Esophagus muscularis mucosa (tissue), 4 donors: Measurements from ENCODE around the gene DOCK4. TPM values are rescaled to one million over a fixed set of nuclear protein-coding genes. Genes with fewer than 3 reads are reported as not detected.
A peak's percentile ranks its signal among the peaks of the same experiment; 100 is the strongest.

Experiments
- DNase-seq: peaks from one replicate; pipeline ENCODE4 v3.0.0-alpha.2; 2017; ENCODE audit errors: extremely low spot score
- H3K27ac ChIP-seq, 4 donors: fragments of 200-600 bp; sonication (generic); replicated peaks in 1 of 4; 1 replicate in 3 of 4; 2 replicates in 1 of 4; pipeline ENCODE4 v1.5.1; 2016 to 2019; ENCODE audit warnings: mild to moderate bottlenecking in 1 of 4
- H3K27me3 ChIP-seq, 4 donors: fragments of 200-600 bp; sonication (generic); one replicate each; pipeline versions ENCODE4 v1.5.1 to v1.6.0; 2016 to 2019
- H3K36me3 ChIP-seq, 4 donors: fragments of 200-600 bp; sonication (generic); one replicate each; pipeline ENCODE4 v1.5.1; 2016 to 2019
- H3K4me1 ChIP-seq, 4 donors: fragments of 200-600 bp; sonication (generic); one replicate each; pipeline ENCODE4 v1.5.1; 2016 to 2019
- H3K4me3 ChIP-seq, 4 donors: fragments of 200-600 bp; sonication (generic); 1 replicate in 2 of 4; 2 replicates in 2 of 4; pipeline ENCODE4 v1.5.1; 2016 to 2019; ENCODE audit warnings: mild to moderate bottlenecking in 4 of 4, moderate library complexity in 1 of 4
- H3K9me3 ChIP-seq, 4 donors: fragments of 200-600 bp; sonication (generic); 1 replicate in 3 of 4; 2 replicates in 1 of 4; pipeline ENCODE4 v1.5.1; 2016 to 2019
- EP300 ChIP-seq: sonication (generic); formaldehyde crosslinking; IDR thresholded peaks from one replicate; pipeline ENCODE4 v1.6.1; 2017; ENCODE audit warnings: antibody characterized with exemption
- POLR2A ChIP-seq: fragments of 450-650 bp; IDR thresholded peaks from one replicate; pipeline ENCODE4 v1.6.1; 2017; ENCODE audit warnings: antibody characterized with exemption, moderate library complexity, mild to moderate bottlenecking, low read depth
- POLR2AphosphoS5 ChIP-seq, 2 donors: sonication (generic); formaldehyde crosslinking; IDR thresholded peaks; one replicate each; pipeline ENCODE4 v1.6.1; 2017; ENCODE audit warnings: antibody characterized with exemption in 2 of 2
- WGBS: methylation state at CpG from one replicate; pipeline ENCODE4 v1.1.5; 2018; 5-methylcytosine and 5-hydroxymethylcytosine counted together
- intact Hi-C: fragments of 100-400 bp; cut with DNase I; formaldehyde crosslinking; loops from one replicate; pipeline ENCODE4 v1.15.1; 2023
- total RNA-seq, 4 donors: library from RNA; depleted of rRNA; stranded (reverse); fragments of >200 nt; gene quantifications; one replicate each; pipeline versions ENCODE4 v1.1.0 to v1.2.1, GENCODE V29; 2016
- TF ChIP-seq, protein P1 (sequence below), 3 experiments: fragments of 200-600 bp in 2 of 3; fragments of 450-650 bp in 1 of 3; sonication (generic) in 2 of 3; IDR thresholded peaks; one replicate each; pipeline ENCODE4 v1.5.1; 2017 to 2019; ENCODE audit warnings: antibody characterized with exemption in 3 of 3, mild to moderate bottlenecking in 2 of 3, moderate library complexity in 1 of 3

The DOCK4 gene
- total RNA-seq, 4 donors from 2014 or later: 14.0 to 25.3 (median 18.8) TPM

DNA sequence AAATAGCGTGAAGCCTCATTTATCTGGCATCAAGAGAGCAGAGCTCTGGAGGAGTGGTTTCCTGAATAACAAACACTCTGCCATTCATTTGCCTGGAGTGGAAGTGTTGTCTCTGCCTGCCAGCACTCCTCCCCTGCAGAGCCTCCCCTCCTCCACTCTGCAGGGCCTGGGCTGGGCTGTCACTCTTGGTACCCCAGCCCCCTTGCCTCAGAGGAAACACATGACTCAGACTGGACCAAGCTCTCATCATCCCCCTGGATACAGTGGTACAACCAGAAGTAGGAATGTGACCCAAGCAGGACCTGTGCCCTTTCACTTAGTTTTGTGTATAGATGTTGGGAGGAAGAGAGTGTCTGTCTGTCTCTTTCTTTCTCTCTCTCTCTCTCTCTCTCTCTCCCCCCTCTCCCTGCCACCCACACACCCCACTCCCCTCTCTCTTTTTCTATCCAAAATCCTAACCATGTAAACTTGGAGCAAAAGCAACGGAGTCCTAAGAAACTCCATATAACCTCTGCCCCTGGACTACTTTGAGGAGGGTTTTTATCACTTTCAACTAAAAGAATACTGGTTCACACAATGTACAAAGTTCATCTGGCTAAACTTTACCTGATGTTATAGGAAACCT lies 43.9 kb downstream of the DOCK4 start:
- Histone ChIP-seq H3K9me3 (no peaks in the 10 kb centered on the region), H3K4me3 (no peak overlapping the region), H3K27ac (peak overlapping the region in 2 of 4 donors; percentile 18 to 46), H3K27me3 (no peaks in the 10 kb centered on the region), H3K4me1 (peaks cover 20 to 40% (median 29%) of the 10 kb centered on the region in 4 donors), H3K36me3 (no peaks in the 10 kb centered on the region)
- peak; percentile 31 for DNase-seq
- intact Hi-C loops: no loop called here
- TF ChIP-seq EP300 (no peak), POLR2A (no peak), POLR2AphosphoS5 (IDR thresholded peaks at IDR 0.05) (peak; percentile 7 to 52)
- TF ChIP-seq, protein P1, sequence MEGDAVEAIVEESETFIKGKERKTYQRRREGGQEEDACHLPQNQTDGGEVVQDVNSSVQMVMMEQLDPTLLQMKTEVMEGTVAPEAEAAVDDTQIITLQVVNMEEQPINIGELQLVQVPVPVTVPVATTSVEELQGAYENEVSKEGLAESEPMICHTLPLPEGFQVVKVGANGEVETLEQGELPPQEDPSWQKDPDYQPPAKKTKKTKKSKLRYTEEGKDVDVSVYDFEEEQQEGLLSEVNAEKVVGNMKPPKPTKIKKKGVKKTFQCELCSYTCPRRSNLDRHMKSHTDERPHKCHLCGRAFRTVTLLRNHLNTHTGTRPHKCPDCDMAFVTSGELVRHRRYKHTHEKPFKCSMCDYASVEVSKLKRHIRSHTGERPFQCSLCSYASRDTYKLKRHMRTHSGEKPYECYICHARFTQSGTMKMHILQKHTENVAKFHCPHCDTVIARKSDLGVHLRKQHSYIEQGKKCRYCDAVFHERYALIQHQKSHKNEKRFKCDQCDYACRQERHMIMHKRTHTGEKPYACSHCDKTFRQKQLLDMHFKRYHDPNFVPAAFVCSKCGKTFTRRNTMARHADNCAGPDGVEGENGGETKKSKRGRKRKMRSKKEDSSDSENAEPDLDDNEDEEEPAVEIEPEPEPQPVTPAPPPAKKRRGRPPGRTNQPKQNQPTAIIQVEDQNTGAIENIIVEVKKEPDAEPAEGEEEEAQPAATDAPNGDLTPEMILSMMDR (IDR thresholded peaks at IDR 0.05): no peak
- 43% methylated on average over 2 of the region's 2 CpGs for WGBS

DNA sequence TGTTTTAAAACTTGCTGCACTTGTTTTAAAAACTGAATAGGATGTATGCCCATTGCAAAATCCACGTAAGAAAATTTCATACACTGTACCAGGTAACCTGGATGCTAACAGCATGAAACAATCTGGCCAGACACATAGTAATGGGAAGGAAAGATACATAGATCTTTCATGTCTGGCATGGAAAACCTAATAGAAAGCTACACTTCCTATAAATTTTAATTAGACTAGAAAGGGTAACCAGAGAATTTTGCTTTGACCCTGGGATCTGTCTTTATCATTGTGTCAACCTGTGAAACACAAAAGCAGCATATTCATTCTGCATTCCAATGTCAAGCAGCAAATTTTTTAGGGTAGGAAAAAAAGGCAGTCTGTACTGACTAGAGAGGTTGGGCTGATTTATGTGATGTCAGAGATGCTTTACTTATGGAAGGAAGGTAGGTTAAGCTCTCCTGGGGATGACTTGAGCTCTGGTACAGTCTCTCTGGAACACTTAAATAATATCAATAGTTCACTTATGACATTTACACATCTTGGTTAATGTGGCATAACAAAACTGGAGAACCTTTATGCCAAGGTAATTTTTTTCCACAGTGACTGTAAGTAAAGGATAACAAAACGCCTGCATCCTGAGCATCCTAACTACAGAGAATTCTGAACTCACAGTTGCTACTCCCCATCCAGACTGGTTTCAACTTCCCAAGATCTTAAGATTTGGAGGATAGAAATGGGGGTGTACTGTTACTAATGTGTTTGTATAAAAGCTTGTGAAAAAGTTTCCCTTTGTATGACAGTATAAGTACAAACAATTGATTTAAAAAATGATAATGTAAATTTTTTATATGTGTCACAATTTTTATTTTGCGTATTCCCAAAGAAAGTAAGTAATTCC lies 44.7 kb downstream of the DOCK4 start:
- 58% methylated on average over 3 of the region's 3 CpGs for WGBS
- H3K9me3 ChIP-seq: no peaks in the 10 kb centered on the region
- no peaks in the 10 kb centered on the region for H3K36me3 ChIP-seq
- H3K27ac ChIP-seq: peak overlapping the region in 2 of 4 donors; percentile 3 to 33
- intact Hi-C loops: no loop called here
- no peak overlapping the region for H3K4me3 ChIP-seq
- peaks cover 20 to 40% (median 27%) of the 10 kb centered on the region in 4 donors for H3K4me1 ChIP-seq
- no peaks in the 10 kb centered on the region for H3K27me3 ChIP-seq
- peak; percentile 17 for DNase-seq
- TF ChIP-seq POLR2A: no peak
- TF ChIP-seq POLR2AphosphoS5 (IDR thresholded peaks at IDR 0.05): no peak
- TF ChIP-seq EP300: no peak
- TF ChIP-seq, protein P1 (IDR thresholded peaks at IDR 0.05): no peak

DNA sequence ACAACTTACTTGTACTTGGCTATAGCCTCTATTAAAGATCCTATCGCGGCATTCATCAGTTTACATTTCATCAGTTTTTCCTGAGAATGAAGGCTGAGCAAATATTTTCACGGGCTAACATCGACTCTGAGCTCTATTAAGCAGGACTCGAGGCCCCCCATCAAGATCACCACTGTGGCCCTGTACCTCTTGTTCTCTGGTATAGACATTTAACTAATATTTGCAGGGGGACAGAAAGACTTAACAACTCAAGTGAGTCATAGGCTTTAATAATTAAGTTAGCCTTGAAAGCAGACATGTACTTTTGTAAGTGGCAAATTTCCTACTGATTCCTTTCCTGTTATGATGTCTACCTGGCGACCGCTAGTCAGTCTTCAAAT lies 45.4 kb downstream of the DOCK4 start:
- intact Hi-C loops: no loop called here
- H3K27ac ChIP-seq: peak overlapping the region in 1 of 4 donors; percentile 33
- no peaks in the 10 kb centered on the region for H3K36me3 ChIP-seq
- DNase-seq: peak; percentile 29
- peaks cover 20 to 40% (median 27%) of the 10 kb centered on the region in 4 donors for H3K4me1 ChIP-seq
- no peaks in the 10 kb centered on the region for H3K27me3 ChIP-seq
- WGBS: 75% methylated on average over 7 of the region's 7 CpGs
- no peak overlapping the region for H3K4me3 ChIP-seq
- no peaks in the 10 kb centered on the region for H3K9me3 ChIP-seq
- TF ChIP-seq EP300 (no peak), POLR2AphosphoS5 (IDR thresholded peaks at IDR 0.05) (no peak), POLR2A (no peak)
- TF ChIP-seq, protein P1 (IDR thresholded peaks at IDR 0.05): no peak

DNA sequence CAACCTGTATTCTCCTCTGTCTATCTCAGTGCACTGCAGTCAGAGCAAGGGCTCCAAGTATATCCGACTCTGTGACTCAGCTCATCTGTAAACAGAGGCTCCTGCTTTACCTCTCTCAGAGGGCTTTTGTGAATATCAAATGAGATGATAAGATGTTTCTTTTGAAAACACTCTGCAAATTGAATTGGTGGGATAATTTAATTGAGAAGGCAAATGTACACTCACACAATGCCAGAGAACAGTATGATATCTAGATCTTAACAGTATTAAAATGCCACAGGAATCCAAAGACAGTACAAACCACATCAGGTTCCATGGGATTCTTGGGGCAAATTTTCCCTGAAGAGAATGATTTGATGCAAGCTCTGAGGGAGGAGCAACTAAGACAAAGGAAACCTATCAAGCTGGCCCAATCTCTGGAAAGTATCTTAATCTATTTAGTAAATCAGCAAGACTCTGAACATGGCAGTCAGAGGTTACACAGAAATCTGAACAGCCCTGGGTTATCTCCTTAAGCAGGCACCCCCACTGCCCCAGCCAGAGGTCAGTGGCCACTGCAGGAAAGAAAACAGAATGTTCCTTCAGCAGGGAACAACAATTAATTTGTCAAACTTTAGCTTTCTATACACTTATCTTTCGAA lies 45.9 kb downstream of the DOCK4 start:
- peaks cover 20 to 40% (median 27%) of the 10 kb centered on the region in 4 donors for H3K4me1 ChIP-seq
- peak overlapping the region in 1 of 4 donors; percentile 2 for H3K27ac ChIP-seq
- WGBS: 78% methylated on average over 2 of the region's 2 CpGs
- TF ChIP-seq POLR2A (no peak), EP300 (no peak)
- TF ChIP-seq, protein P1 (IDR thresholded peaks at IDR 0.05): no peak
- H3K9me3 ChIP-seq: no peaks in the 10 kb centered on the region
- no peak overlapping the region for H3K4me3 ChIP-seq
- DNase-seq: no peak
- intact Hi-C loops: no loop called here
- H3K27me3 ChIP-seq: no peaks in the 10 kb centered on the region
- H3K36me3 ChIP-seq: no peaks in the 10 kb centered on the region
